Activated T-helper 1 cell treated with Interleukin-2 at 50 U/mL for 16 hours (primary cell): ENCODE measurements around the gene ASCC1.
"Not testable (repeated sequence)": the region's sequence is repeated elsewhere in the genome, so short reads cannot be mapped to it uniquely, and the experiment has no call there.

Experiments
- DNase-seq: peaks from one replicate; pipeline ENCODE4 v3.0.0-alpha.2; 2020; ENCODE audit warnings: low read depth

The ASCC1 gene

DNA sequence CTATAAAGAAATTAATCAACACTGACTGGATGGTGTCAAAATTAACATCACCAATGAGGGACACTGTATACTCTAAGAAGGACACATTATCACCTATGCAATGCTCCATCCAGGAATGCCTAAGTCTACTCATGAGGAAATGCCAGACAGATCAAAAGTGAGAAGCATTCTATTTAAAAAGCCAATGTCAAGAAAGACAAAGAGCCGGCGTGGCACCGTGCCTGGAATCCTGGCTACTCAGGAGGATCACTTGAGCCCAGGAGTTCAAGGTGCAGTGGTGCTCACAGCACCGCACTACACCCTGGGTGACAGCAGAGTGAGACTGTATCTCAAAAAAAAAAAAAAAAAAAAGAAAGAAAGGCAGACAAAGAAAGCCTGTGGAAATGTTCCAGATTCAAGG lies 45.8 kb downstream of the ASCC1 start:
- no peak for DNase-seq

- no peak for DNase-seq
These were observed 49.0 kb downstream of the ASCC1 start for GRCh38 chr10:72167118-72167517.

- no peak for DNase-seq
These were observed 51.5 kb downstream of the ASCC1 start for GRCh38 chr10:72164617-72165016.

DNA sequence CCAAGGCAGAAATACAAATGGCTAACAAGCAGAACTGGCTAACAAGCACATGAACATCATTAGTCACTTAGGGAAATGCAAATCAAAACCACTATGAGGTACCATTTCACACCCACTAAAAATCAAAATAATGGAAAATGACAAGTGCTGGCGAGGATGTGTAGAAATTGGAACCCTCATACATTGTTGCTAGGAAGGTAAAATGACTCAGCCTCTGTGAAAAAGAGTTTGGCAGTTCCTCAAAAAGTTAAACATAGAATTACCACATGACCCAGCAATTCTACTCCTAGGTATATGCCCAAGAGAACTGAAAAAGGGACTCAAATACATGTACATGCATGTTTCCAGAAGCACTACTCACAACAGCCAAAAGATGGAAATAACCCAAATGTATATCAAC lies 53.1 kb downstream of the ASCC1 start:
- no peak for DNase-seq

GRCh38 chr10:72158176-72158575 lies 57.9 kb downstream of the ASCC1 start:
- no peak for DNase-seq

- DNase-seq: no peak
These were observed 59.9 kb downstream of the ASCC1 start for GRCh38 chr10:72156223-72156622.

GRCh38 chr10:72152286-72152685 lies 63.8 kb downstream of the ASCC1 start:
- DNase-seq: no peak

- DNase-seq: not testable (repeated sequence)
These were observed 65.2 kb downstream of the ASCC1 start for GRCh38 chr10:72150746-72151478.

GRCh38 chr10:72147324-72147584 lies 68.8 kb downstream of the ASCC1 start:
- DNase-seq: not testable (repeated sequence)

DNA sequence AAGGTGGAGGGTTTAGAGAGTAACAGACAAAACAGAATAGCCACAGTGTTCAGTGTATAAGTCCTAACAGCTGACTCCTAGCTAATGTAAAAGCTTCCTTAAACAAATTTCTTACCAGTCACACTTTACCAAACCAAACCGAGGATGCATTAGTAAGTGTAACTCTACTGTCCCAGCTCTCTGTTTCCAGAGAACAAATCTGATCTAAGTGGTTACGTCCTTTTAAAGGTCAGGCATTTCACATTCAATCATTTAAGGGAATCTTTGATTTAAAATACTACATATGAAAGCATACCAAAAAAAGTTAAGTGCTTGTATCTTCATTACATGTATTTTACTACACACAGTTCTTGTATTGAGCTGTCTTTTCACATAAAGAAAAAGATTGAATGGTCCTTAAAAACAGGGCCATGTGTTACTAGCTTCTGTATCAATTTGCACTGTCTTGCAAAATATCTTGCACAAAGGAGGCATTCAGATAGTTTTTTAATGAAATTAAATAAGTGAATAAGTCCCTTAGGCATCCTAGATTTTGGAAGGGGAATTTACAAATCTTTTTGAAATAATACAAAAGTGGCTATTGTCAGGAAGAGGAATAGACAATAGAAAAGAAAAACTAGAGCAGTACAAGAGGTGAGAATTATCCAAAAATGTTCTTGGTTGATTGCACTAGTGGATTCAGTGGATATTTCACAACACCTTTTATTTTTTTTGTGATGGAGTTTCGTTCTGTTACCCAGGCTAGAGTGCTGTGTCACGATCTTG lies 69.3 kb downstream of the ASCC1 start:
- no peak for DNase-seq

GRCh38 chr10:72146071-72146470 lies 70.0 kb downstream of the ASCC1 start:
- no peak for DNase-seq

DNA sequence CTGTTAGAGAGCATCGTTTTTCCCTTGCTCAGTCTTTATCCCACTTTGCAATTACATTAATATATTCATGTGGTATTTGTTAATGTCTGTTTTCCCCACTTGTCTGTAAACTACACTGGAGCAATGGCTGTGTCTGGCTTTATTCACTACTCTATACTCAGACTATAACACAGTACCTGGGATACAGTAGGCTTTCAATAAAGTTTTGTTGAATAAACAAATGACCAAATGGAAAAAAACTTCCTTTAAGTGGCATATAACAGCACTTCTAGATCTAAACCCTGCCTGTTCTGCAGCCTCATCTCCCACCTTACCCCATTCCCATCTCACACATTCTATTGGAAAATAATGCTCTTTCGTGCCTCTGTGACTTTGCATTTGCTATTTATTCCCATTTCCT lies 70.4 kb downstream of the ASCC1 start:
- no peak for DNase-seq

- DNase-seq: no peak
These were observed 75.2 kb downstream of the ASCC1 start for GRCh38 chr10:72140850-72141249.

DNA sequence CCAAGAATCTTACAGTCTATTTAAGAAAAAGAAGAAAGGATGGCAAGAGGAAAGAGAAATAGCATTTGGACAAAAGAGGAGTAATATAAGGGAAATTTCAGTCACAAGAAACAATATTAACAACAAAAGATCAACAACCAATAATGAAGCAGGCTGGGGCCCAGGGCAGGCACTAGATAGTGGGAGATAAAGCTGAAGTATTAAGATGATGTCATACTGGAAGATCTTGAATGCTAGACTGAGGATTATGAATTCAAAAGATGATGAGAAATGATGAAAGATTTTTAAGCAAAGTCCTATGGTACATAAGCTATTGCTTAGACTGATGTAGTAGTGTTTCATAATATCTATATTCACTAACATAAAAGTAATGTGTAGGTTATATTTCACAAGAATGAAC lies 75.9 kb downstream of the ASCC1 start:
- DNase-seq: no peak

DNA sequence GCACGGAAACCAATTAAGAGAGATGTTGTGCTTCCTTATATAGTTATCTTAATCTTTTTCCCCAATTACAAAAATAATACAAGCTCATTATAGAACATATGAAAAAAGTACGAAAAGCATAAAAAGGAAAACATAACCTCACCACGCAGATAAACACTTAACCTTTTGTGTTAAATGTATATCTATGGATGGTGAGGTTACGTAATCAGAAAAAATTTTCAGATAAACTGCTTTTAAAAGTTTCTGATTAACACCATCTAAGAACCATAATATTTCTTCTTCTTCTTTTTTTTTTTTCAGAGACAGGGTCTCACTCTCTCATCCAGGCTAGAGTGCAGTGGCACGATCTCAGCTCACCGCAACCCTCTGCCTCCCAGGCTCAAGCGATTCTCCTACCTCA lies 78.5 kb downstream of the ASCC1 start:
- DNase-seq: no peak

DNA sequence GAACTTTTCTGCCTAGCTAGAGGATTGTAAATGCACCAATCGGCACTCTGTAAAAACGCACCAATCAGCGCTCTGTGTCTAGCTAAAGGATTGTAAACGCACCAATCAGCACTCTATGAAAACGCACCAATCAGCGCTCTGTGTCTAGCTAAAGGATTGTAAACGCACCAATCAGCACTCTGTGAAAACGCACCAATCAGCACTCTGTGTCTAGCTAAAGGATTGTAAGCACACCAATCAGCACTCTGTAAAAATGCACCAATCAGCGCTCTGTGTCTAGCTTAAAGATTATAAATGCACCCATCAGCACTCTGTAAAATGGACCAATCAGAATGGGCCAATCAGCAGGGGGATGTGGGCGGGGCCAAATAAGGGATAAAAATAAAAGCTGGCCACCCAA lies 79.9 kb downstream of the ASCC1 start:
- DNase-seq: not testable (repeated sequence)

DNA sequence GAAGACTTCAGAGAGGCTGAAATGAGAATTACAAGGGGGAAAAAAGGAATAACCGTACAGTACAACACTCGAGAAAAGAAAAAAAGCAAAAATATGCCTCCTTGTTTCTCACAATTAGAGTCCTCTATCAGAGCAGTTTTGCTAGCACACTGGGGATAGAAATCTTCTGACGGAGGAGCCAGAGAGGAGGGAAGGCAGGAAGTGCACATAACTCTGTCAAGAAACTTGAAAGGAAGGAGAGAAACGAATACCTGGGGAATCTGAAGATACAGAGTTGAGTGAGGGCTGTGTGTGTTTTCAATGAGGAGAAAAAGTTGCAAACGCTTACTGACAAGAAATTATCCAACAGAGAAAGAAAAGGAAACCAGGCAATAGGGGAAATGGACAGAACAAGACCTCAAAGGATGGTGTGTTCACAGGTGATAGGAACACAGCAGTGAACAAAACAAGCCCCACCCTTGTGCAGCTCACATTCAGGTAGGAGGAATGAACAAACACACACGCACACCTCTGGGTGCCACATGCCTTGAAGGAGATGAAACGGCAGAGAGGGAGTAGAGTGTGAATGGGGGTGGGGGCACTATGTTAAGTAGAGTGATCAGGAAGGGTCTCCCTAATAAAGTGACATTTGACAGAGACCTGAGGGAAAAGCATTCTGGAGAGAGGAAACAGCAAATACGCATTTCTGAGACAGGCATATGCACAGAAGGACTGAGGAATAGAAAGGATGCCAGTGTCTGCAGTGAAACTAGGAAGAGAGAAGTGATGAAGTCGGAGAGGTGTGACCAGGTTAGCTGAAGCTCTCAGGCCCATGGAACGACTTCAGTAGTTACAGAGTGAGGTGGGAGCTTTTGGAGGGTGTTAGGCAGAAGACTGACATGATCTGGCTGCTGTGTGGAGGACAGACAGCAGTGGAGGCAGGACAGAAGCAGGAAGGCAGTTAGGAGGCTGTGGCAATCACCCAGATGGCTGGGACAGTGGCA lies 81.0 kb downstream of the ASCC1 start:
- DNase-seq: no peak

DNA sequence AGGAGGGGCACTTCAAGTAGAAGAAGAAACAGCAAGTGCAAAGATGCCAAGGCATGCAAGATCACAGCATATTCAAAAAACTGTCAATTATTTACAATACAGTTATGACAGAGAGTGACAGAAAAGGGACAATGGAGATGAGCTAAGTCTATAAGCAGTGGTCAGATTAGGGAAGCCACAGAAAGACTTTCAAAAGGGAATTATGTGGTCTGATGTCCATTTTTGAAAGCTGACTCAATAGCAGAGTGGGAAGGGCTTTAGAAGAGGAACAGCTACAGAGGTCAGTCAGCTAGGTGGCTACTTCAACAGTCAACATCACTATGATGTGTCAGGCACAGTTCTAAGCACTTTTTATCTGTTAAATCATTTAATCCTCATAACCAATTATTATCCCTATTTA lies 82.6 kb downstream of the ASCC1 start:
- DNase-seq: no peak

DNA sequence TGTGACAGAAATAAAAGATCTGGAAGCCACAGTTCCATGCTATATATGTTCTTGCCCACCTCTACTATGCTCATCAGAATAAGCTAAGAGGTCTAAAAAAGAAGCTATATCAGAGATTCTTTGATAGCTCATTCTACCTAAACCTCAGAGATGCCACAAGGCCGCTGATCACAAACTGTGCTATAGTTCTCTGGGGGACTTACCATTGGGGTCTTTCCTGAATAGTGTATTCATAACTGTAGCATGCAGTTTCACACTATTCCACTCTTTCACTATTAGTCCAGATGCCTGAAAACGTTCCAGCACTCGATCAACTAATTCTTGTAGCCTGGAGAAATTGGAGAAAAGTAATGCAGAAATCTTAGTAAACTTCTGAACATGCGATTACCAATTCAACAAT lies 83.2 kb downstream of the ASCC1 start:
- DNase-seq: no peak

DNA sequence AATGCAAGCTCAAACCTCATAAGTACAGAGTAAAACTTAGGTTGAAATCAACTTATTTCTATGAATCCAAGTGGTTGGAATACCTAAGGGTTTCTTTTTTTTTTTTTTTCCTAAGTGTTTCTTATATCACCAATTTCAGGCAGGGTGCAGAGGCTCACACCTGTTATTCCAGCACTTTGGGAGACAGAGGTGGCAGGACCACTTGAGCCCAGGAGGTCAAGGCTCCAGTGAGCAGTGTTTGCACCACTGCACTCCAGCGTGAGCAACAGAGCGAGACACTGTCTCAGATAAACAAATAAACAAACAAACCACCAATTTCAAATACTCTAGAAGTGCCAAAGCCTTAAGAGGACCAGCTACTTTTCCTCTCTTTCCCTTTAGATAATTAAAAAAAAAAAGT lies 88.5 kb downstream of the ASCC1 start:
- DNase-seq: no peak

- DNase-seq: no peak
These were observed 89.2 kb downstream of the ASCC1 start for GRCh38 chr10:72126872-72127232.

DNA sequence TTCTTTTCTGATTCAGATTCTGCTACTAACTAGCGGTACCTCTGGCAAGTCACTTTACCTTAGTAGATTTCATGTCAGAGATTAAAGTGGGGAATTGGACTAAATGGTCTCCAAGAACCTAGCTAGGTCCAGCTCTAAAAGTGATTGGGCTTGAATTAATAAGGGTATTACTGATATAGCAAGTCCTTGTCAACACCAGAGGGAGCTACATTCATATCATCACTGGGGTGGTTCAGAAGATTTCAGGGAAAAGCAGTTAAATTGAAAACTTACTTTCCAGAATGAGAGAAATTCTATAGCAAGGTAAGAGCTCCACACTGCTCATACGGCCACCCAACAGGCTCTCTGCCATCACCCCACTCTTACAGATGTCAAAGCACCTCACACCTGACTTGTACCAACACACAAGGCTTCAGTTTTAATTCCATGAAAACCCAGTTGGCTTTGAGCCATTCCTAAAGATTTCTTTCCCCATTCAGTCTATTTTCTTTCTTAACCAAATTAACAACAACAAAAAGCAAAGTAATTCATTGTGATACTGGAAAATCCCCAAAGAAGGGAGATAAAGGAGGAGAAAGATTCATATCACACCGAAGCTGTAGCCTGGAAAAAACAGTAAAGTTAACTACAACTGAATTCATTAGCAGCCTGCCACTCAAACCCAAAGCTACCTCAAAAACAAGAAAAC lies 89.7 kb downstream of the ASCC1 start:
- no peak for DNase-seq
